HTR-8/SVneo (cell line): ENCODE data around the gene BTN2A1.
"Not testable (repeated sequence)": the region's sequence is repeated elsewhere in the genome, so short reads cannot be mapped to it uniquely, and the experiment has no call there.

Experiments used
- DNase-seq: peaks from one replicate; pipeline ENCODE4 v3.0.0; 2011; ENCODE audit warnings: low spot score, mixed read lengths; ENCODE audit not compliant: insufficient read length
- FAIRE-seq: peaks from 2 replicates; lab custom pipeline; 2011; peaks lifted over from hg19 to GRCh38; lab: Jason Lieb, UNC

Gene BTN2A1

GRCh38 chr6:26486358-26486757, 28.6 kb downstream of the BTN2A1 start:
- FAIRE-seq (no peak), DNase-seq (no peak)

- FAIRE-seq (no peak), DNase-seq (no peak)
These were observed 29.7 kb downstream of the BTN2A1 start for GRCh38 chr6:26487466-26487865.

- DNase-seq: no peak
- FAIRE-seq: no peak
These were observed 32.5 kb downstream of the BTN2A1 start for GRCh38 chr6:26489996-26490964.

- DNase-seq (no peak), FAIRE-seq (no peak)
These were observed 33.8 kb downstream of the BTN2A1 start for GRCh38 chr6:26491604-26492003.

- FAIRE-seq: no peak
These were observed 35.5 kb downstream of the BTN2A1 start for GRCh38 chr6:26493258-26493657.

GRCh38 chr6:26494117-26494516, 36.4 kb downstream of the BTN2A1 start:
- DNase-seq (no peak), FAIRE-seq (no peak)

More at GRCh38 chr6:26493258-26493657, 35.5 kb downstream of the BTN2A1 start:
- no peak for DNase-seq

GRCh38 chr6:26495281-26495680, 37.5 kb downstream of the BTN2A1 start:
- FAIRE-seq (no peak), DNase-seq (no peak)

GRCh38 chr6:26497610-26498009, 39.9 kb downstream of the BTN2A1 start:
- DNase-seq (no peak), FAIRE-seq (no peak)

- DNase-seq (no peak), FAIRE-seq (no peak)
These were observed 42.3 kb downstream of the BTN2A1 start, which contains the start of gene BTN1A1 for GRCh38 chr6:26500102-26500501. Gene BTN1A1, plus strand, starts transcription at chr6:26500303. Its CDS starts 984 bp downstream, at chr6:26501287.

GRCh38 chr6:26501482-26501986, 43.8 kb downstream of the BTN2A1 start:
- DNase-seq: no peak
- FAIRE-seq: no peak

GRCh38 chr6:26502165-26502564, 44.4 kb downstream of the BTN2A1 start:
- FAIRE-seq (no peak), DNase-seq (no peak)

GRCh38 chr6:26502626-26503025, 44.9 kb downstream of the BTN2A1 start:
- FAIRE-seq: no peak
- no peak for DNase-seq

- FAIRE-seq (no peak), DNase-seq (no peak)
These were observed 49.9 kb downstream of the BTN2A1 start for GRCh38 chr6:26507658-26508057.

GRCh38 chr6:26511033-26511432, 53.3 kb downstream of the BTN2A1 start:
- not testable (repeated sequence) for DNase-seq, FAIRE-seq

- FAIRE-seq (no peak), DNase-seq (no peak)
These were observed 57.2 kb downstream of the BTN2A1 start for GRCh38 chr6:26514984-26515383.

- FAIRE-seq (no peak), DNase-seq (no peak)
These were observed 59.0 kb downstream of the BTN2A1 start for GRCh38 chr6:26516481-26517427.
